ENCODE results near the gene TCERG1L. TPM values are rescaled to one million over a fixed set of nuclear protein-coding genes. Genes with fewer than 3 reads are reported as not detected.

The TCERG1L gene
- total and polyA plus RNA-seq, 8 donors = 0.18 TPM; not detected in 7

DNA sequence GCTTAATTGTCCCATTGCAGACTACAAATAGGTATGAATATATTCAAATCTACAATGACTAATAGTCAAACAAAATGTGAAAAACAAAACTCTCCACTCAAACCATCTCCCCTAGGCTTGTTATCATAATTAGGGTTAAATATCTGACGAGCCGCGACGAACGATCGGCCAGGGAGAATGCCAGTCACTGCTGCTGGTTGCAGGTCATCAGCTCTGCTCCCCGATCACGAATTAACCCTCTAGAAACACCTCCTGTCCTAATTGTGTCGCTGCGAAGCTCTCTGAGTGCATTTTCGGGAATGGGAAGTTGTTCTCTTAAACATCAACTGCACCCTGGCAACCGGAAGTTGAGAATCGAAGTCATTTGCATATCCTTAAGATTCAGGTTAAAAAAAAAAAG lies 167.3 kb downstream of the TCERG1L start:
- Histone ChIP-seq H3K9me3 (no peaks in the 10 kb centered on the region), H3K36me3 (no peaks in the 10 kb centered on the region), H3K4me3 (no peak overlapping the region), H3K4me1 (no peaks in the 10 kb centered on the region), H3K27me3 (peaks cover 0 to 54% (median 0%) of the 10 kb centered on the region in 3 donors), H3K27ac (no peak overlapping the region)
- no peak for DNase-seq
- no peak for TF ChIP-seq POLR2A (IDR thresholded peaks at IDR 0.05)
- TF ChIP-seq EP300 (IDR thresholded peaks at IDR 0.05) = no peak
- no peak for TF ChIP-seq CTCF (IDR thresholded peaks at IDR 0.05)
- TF ChIP-seq POLR2AphosphoS5 (IDR thresholded peaks at IDR 0.05) = no peak
- WGBS, 5 donors = 70 to 81% (median 73%) methylated on average over 13 of the region's 13 CpGs
- intact Hi-C loops (cut with DNase I; ENCODE audit: low total_unique reads) = no loop called here

- H3K9me3 ChIP-seq = no peaks in the 10 kb centered on the region
- TF ChIP-seq EP300 (IDR thresholded peaks at IDR 0.05) = no peak
- TF ChIP-seq CTCF (IDR thresholded peaks at IDR 0.05) = no peak
- no peak for TF ChIP-seq POLR2A (IDR thresholded peaks at IDR 0.05)
- no peak for TF ChIP-seq POLR2AphosphoS5 (IDR thresholded peaks at IDR 0.05)
- H3K4me1 ChIP-seq = no peaks in the 10 kb centered on the region
- 71 to 84% (median 81%) methylated on average over 19 to 25 of the region's 25 CpGs for WGBS, 5 donors
- no peak for DNase-seq
- intact Hi-C loops (cut with DNase I; ENCODE audit: low total_unique reads) = no loop called here
- H3K27ac ChIP-seq = no peak overlapping the region
- H3K4me3 ChIP-seq = no peak overlapping the region
- no peaks in the 10 kb centered on the region for H3K36me3 ChIP-seq
- peaks cover 0 to 54% (median 0%) of the 10 kb centered on the region in 3 donors for H3K27me3 ChIP-seq
These were observed 167.9 kb downstream of the TCERG1L start for GRCh38 chr10:131143425-131144165.

DNA sequence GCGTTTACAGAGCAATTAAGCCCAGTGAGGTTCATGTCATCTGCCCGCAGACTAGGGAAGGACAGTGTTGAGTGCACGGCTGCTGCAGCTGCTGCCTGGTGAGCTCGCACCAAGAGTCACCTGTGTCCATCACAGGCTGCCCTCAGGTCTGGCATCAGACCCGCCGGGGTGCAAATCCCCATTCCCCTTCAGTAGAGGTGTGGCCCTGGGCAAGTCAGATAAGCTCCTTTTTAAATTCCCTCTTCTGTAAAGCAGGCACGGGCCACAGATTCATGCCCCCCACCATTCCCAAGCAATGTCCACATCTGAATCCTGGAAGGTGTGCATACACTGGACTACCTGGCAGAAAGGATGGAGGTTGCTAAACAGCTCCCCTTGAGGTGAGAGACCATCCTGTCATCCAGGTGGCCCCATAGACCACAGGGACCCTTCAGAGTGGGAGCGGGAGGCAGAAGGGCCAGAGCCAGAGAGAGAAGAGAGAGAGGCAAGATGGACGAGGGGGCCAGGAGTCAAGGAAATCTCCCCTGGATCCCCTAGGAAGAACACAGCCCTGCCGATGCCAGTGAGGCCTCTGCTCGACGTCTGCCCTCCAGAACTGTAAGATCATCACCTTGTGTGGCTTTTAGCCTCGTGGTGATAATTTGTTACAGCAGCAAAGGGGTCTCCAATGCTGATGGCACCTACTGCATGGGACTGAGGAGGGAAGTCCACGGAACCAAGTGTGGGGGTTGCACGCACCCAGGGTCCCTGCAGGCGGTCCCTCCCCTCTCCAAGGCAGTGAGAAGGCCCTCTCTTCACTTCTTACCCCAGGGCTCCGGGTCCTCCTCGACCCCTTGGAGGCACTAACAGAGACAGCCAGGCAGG lies 168.8 kb downstream of the TCERG1L start:
- TF ChIP-seq CTCF (IDR thresholded peaks at IDR 0.05) = no peak
- H3K9me3 ChIP-seq = no peaks in the 10 kb centered on the region
- H3K4me1 ChIP-seq = no peaks in the 10 kb centered on the region
- no peaks in the 10 kb centered on the region for H3K36me3 ChIP-seq
- WGBS, 5 donors = 61 to 70% (median 64%) methylated on average over 15 to 18 of the region's 18 CpGs
- DNase-seq = no peak
- H3K27me3 ChIP-seq = peaks cover 0 to 51% (median 0%) of the 10 kb centered on the region in 3 donors
- no peak overlapping the region for H3K27ac ChIP-seq
- intact Hi-C loops (cut with DNase I; ENCODE audit: low total_unique reads) = no loop called here
- no peak overlapping the region for H3K4me3 ChIP-seq

GRCh38 chr10:131141645-131142516 lies 169.6 kb downstream of the TCERG1L start:
- no peak for DNase-seq

More at GRCh38 chr10:131141645-131142516, 169.6 kb downstream of the TCERG1L start:
- Histone ChIP-seq H3K27ac (no peak overlapping the region), H3K4me3 (no peak overlapping the region), H3K9me3 (no peaks in the 10 kb centered on the region), H3K36me3 (no peaks in the 10 kb centered on the region), H3K27me3 (peaks cover 0 to 52% (median 0%) of the 10 kb centered on the region in 3 donors), H3K4me1 (no peaks in the 10 kb centered on the region)
- WGBS, 5 donors = 48 to 69% (median 52%) methylated on average over 14 to 15 of the region's 15 CpGs
- intact Hi-C loops (cut with DNase I; ENCODE audit: low total_unique reads) = no loop called here
- TF ChIP-seq EP300 (IDR thresholded peaks at IDR 0.05) (no peak), POLR2AphosphoS5 (IDR thresholded peaks at IDR 0.05) (no peak), CTCF (IDR thresholded peaks at IDR 0.05) (no peak), POLR2A (IDR thresholded peaks at IDR 0.05) (no peak)

Data from stomach (tissue), 9 donors.